Hematopoietic multipotent progenitor cell treated with erythropoietin and hydrocortisone succinate and interleukin-3 and kit ligand, for 15 days (in vitro differentiated cells): ENCODE data around the gene KRTAP17-1.
"Not testable (repeated sequence)": the region's sequence is repeated elsewhere in the genome, so short reads cannot be mapped to it uniquely, and the experiment has no call there.

Experiments used
- DNase-seq: peaks from one replicate; pipeline ENCODE4 v3.0.0-alpha.2; 2015; ENCODE audit warnings: low spot score

Gene KRTAP17-1

GRCh38 chr17:41302981-41303380 lies 12.5 kb downstream of the KRTAP17-1 start:
- DNase-seq: no peak

GRCh38 chr17:41301916-41302901 lies 13.3 kb downstream of the KRTAP17-1 start, which contains the start of gene KRTAP29-1:
TSS of gene KRTAP29-1 (minus strand) at chr17:41302851. CDS start at chr17:41302851, 0 bp downstream.
- DNase-seq: no peak

GRCh38 chr17:41301204-41301790 lies 14.2 kb downstream of the KRTAP17-1 start:
- no peak for DNase-seq

GRCh38 chr17:41298458-41299135 lies 16.9 kb downstream of the KRTAP17-1 start:
- no peak for DNase-seq

- DNase-seq: no peak
Observed at GRCh38 chr17:41296846-41297245, 18.7 kb downstream of the KRTAP17-1 start.

- no peak for DNase-seq
Observed at GRCh38 chr17:41294016-41294415, 21.5 kb downstream of the KRTAP17-1 start.

- DNase-seq: no peak
Observed at GRCh38 chr17:41287050-41287449, 28.5 kb downstream of the KRTAP17-1 start.

- no peak for DNase-seq
Observed at GRCh38 chr17:41284546-41284945, 31.0 kb downstream of the KRTAP17-1 start.

GRCh38 chr17:41284043-41284442 lies 31.5 kb downstream of the KRTAP17-1 start:
- no peak for DNase-seq

- DNase-seq: no peak
Observed at GRCh38 chr17:41278176-41278955, 37.1 kb downstream of the KRTAP17-1 start.

- not testable (repeated sequence) for DNase-seq
Observed at GRCh38 chr17:41275648-41276190, 39.8 kb downstream of the KRTAP17-1 start, which contains the start of gene KRTAP9-7. TSS of gene KRTAP9-7 (plus strand) at chr17:41275698. CDS start at chr17:41275698, 0 bp downstream.

- DNase-seq: no peak
Observed at GRCh38 chr17:41271858-41272257, 43.7 kb downstream of the KRTAP17-1 start.

- not testable (repeated sequence) for DNase-seq
Observed at GRCh38 chr17:41271323-41271722, 44.2 kb downstream of the KRTAP17-1 start.

- DNase-seq: no peak
Observed at GRCh38 chr17:41267711-41268110, 47.8 kb downstream of the KRTAP17-1 start.

- no peak for DNase-seq
Observed at GRCh38 chr17:41265078-41265477, 50.4 kb downstream of the KRTAP17-1 start, which contains the start of gene KRTAP9-6. TSS of gene KRTAP9-6 (plus strand) at chr17:41265378. CDS start at chr17:41265378, 0 bp downstream.
